HEK293 (cell line): ENCODE results near the gene PPP1R1C.

Experiments used
- CTCF ChIA-PET: fragments of 350-600 bp; formaldehyde crosslinking; extraction: SDS; loops from one replicate; lab custom pipeline; 2021; ENCODE audit warnings: antibody characterized with exemption; lab: Yijun Ruan, JAX
- POLR2A ChIA-PET: fragments of 300-600 bp; formaldehyde crosslinking; extraction: SDS; loops from one replicate; lab custom pipeline; 2020; ENCODE audit warnings: antibody characterized with exemption, inconsistent platforms; lab: Yijun Ruan, JAX
- H3K27ac ChIP-seq: fragments of 200-500 bp; sonication (Bioruptor generic); 2 replicates; pipeline ENCODE4 v1.5.1; 2014; ENCODE audit warnings: low read depth, low read length, control low read depth, inconsistent platforms; ENCODE audit errors: extremely low read depth
- H3K36me3 ChIP-seq, 2 experiments: fragments of 200-500 bp in 1 of 2; sonication (Bioruptor generic) in 1 of 2; 1 replicate in 1 of 2; 2 replicates in 1 of 2; pipeline ENCODE4 v1.5.1; 2014 to 2017; ENCODE audit warnings: inconsistent platforms in 2 of 2, low read length in 2 of 2; ENCODE audit not compliant: control insufficient read depth in 2 of 2, insufficient read depth in 1 of 2
- H3K4me1 ChIP-seq: fragments of 200-500 bp; sonication (Bioruptor generic); 2 replicates; pipeline ENCODE4 v1.5.1; 2014; ENCODE audit warnings: mild to moderate bottlenecking, low read length, inconsistent platforms; ENCODE audit not compliant: control insufficient read depth, insufficient read depth
- H3K4me3 ChIP-seq: 2 replicates; pipeline ENCODE4 v1.5.1; 2011; ENCODE audit warnings: low read depth, mild to moderate bottlenecking, control low read depth, low read length, moderate library complexity
- H3K9me3 ChIP-seq: fragments of 200-500 bp; sonication (Bioruptor generic); 2 replicates; pipeline ENCODE4 v1.5.1; 2014; ENCODE audit warnings: low read depth, low read length, inconsistent platforms; ENCODE audit not compliant: control insufficient read depth, insufficient read depth
- BCL11B ChIP-seq: fragments of 450-650 bp; formaldehyde crosslinking; IDR thresholded peaks from 2 replicates; pipeline ENCODE4 v1.5.1; 2016; ENCODE audit warnings: low read depth, missing biosample characterization, missing genetic modification characterization
- HOXD13 ChIP-seq: sonication (generic); formaldehyde crosslinking; IDR thresholded peaks from 2 replicates; pipeline ENCODE4 v1.8.0; 2022; ENCODE audit warnings: missing genetic modification reagents, borderline replicate concordance
- KLF10 ChIP-seq: fragments of 450-650 bp; IDR thresholded peaks from 2 replicates; pipeline ENCODE4 v1.5.1; 2018; ENCODE audit warnings: missing biosample characterization, mild to moderate bottlenecking, missing genetic modification characterization
- KLF7 ChIP-seq: fragments of 450-650 bp; formaldehyde crosslinking; IDR thresholded peaks from 2 replicates; pipeline ENCODE4 v1.5.1; 2016; ENCODE audit warnings: missing biosample characterization, missing genetic modification characterization, borderline replicate concordance
- MZF1 ChIP-seq: fragments of 450-650 bp; formaldehyde crosslinking; IDR thresholded peaks from 2 replicates; pipeline ENCODE4 v1.5.1; 2017; ENCODE audit warnings: missing biosample characterization, missing genetic modification characterization, borderline replicate concordance
- PRDM1 ChIP-seq: fragments of 450-650 bp; formaldehyde crosslinking; IDR thresholded peaks from 2 replicates; pipeline ENCODE4; 2016; ENCODE audit warnings: missing biosample characterization, missing genetic modification characterization
- RBAK ChIP-seq: fragments of 450-650 bp; formaldehyde crosslinking; IDR thresholded peaks from 2 replicates; pipeline ENCODE4 v1.5.1; 2016; ENCODE audit warnings: missing biosample characterization, missing genetic modification characterization
- SCRT1 ChIP-seq: fragments of 450-650 bp; formaldehyde crosslinking; IDR thresholded peaks from 2 replicates; pipeline ENCODE4 v1.5.1; 2016; ENCODE audit warnings: missing biosample characterization, missing genetic modification characterization, borderline replicate concordance
- ZBTB1 ChIP-seq: fragments of 450-650 bp; formaldehyde crosslinking; IDR thresholded peaks from 2 replicates; pipeline ENCODE4 v1.5.1; 2016; ENCODE audit warnings: missing biosample characterization, missing genetic modification characterization
- ZNF146 ChIP-seq: fragments of 450-650 bp; formaldehyde crosslinking; IDR thresholded peaks from 2 replicates; pipeline ENCODE4 v1.5.1; 2016; ENCODE audit warnings: missing biosample characterization, missing genetic modification characterization
- ZNF155 ChIP-seq: fragments of 450-650 bp; formaldehyde crosslinking; IDR thresholded peaks from 2 replicates; pipeline ENCODE4 v1.5.1; 2016; ENCODE audit warnings: missing biosample characterization, missing genetic modification characterization
- ZNF184 ChIP-seq: fragments of 450-650 bp; IDR thresholded peaks from 2 replicates; pipeline ENCODE4 v1.5.1; 2018; ENCODE audit warnings: missing biosample characterization, mild to moderate bottlenecking, missing genetic modification characterization
- ZNF24 ChIP-seq: fragments of 450-650 bp; formaldehyde crosslinking; IDR thresholded peaks from 2 replicates; pipeline ENCODE4 v1.5.1; 2016; ENCODE audit warnings: missing biosample characterization, missing genetic modification characterization
- ZNF311 ChIP-seq: fragments of 450-650 bp; formaldehyde crosslinking; IDR thresholded peaks from 2 replicates; pipeline ENCODE4 v1.5.1; 2017; ENCODE audit warnings: missing biosample characterization, missing genetic modification characterization, borderline replicate concordance
- ZNF561 ChIP-seq: fragments of 450-650 bp; IDR thresholded peaks from 2 replicates; pipeline ENCODE4 v1.5.1; 2018; ENCODE audit warnings: missing biosample characterization, missing genetic modification characterization, borderline replicate concordance
- ZNF585B ChIP-seq: fragments of 450-650 bp; formaldehyde crosslinking; IDR thresholded peaks from 2 replicates; pipeline ENCODE4 v1.5.1; 2016; ENCODE audit warnings: missing biosample characterization, missing genetic modification characterization
- ZNF701 ChIP-seq: fragments of 450-650 bp; formaldehyde crosslinking; IDR thresholded peaks from 2 replicates; pipeline ENCODE4 v1.5.1; 2016; ENCODE audit warnings: missing biosample characterization, missing genetic modification characterization
- TF ChIP-seq, protein P1 (sequence below): sonication (generic); formaldehyde crosslinking; IDR thresholded peaks from 2 replicates; pipeline ENCODE4 v1.8.1; 2022; ENCODE audit warnings: mild to moderate bottlenecking, moderate library complexity, missing genetic modification reagents
- TF ChIP-seq, protein P2 (sequence below): fragments of 450-650 bp; formaldehyde crosslinking; IDR thresholded peaks from 2 replicates; pipeline ENCODE4 v1.5.1; 2016; ENCODE audit warnings: missing biosample characterization, missing genetic modification characterization
- TF ChIP-seq, protein P3 (sequence below): fragments of 450-650 bp; formaldehyde crosslinking; IDR thresholded peaks from 2 replicates; pipeline ENCODE4 v1.5.1; 2016; ENCODE audit warnings: missing biosample characterization, missing genetic modification characterization
- TF ChIP-seq, protein P4 (sequence below): fragments of 450-650 bp; formaldehyde crosslinking; conservative IDR thresholded peaks from 2 replicates; pipeline ENCODE4 v1.5.1; 2016; ENCODE audit warnings: low read depth, missing biosample characterization, missing genetic modification characterization
- TF ChIP-seq, protein P5 (sequence below): fragments of 450-650 bp; formaldehyde crosslinking; IDR thresholded peaks from 2 replicates; pipeline ENCODE4 v1.5.1; 2016; ENCODE audit warnings: missing biosample characterization, missing genetic modification characterization

Gene PPP1R1C

DNA sequence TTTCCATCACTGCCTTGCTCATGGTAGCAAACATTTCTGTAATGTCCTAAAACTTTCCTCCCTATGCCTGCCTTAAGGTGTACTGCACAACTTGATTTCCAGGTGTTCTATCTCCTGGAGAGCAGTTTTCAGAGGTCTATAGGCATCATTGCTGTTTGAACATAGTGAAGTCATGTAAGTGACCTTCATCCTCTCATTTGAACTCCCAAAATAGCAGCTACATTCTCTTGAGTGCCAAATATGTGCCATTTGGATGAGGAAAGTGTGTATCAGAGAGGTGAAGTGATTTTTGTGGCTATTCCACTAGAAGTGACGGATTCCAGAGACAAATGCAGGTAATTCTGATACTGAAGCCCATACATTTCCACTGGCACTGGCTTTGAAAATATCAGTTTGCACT, 3.4 kb downstream of the PPP1R1C start:
- no peak overlapping the region for H3K27ac ChIP-seq
- H3K4me3 ChIP-seq, result no peak overlapping the region
- no peaks in the 10 kb centered on the region for H3K9me3 ChIP-seq
- TF ChIP-seq, protein P1, sequence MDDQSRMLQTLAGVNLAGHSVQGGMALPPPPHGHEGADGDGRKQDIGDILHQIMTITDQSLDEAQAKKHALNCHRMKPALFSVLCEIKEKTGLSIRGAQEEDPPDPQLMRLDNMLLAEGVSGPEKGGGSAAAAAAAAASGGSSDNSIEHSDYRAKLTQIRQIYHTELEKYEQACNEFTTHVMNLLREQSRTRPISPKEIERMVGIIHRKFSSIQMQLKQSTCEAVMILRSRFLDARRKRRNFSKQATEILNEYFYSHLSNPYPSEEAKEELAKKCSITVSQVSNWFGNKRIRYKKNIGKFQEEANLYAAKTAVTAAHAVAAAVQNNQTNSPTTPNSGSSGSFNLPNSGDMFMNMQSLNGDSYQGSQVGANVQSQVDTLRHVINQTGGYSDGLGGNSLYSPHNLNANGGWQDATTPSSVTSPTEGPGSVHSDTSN (CRISPR knock-in tag), result no peak
- TF ChIP-seq SCRT1 (no peak), HOXD13 (CRISPR knock-in tag) (no peak), ZNF311 (tag by site-specific recombination) (no peak), ZNF146 (tag by site-specific recombination) (no peak), ZNF155 (tag by site-specific recombination) (no peak), KLF10 (tag by site-specific recombination) (no peak), RBAK (tag by site-specific recombination) (no peak)
- TF ChIP-seq, protein P2, sequence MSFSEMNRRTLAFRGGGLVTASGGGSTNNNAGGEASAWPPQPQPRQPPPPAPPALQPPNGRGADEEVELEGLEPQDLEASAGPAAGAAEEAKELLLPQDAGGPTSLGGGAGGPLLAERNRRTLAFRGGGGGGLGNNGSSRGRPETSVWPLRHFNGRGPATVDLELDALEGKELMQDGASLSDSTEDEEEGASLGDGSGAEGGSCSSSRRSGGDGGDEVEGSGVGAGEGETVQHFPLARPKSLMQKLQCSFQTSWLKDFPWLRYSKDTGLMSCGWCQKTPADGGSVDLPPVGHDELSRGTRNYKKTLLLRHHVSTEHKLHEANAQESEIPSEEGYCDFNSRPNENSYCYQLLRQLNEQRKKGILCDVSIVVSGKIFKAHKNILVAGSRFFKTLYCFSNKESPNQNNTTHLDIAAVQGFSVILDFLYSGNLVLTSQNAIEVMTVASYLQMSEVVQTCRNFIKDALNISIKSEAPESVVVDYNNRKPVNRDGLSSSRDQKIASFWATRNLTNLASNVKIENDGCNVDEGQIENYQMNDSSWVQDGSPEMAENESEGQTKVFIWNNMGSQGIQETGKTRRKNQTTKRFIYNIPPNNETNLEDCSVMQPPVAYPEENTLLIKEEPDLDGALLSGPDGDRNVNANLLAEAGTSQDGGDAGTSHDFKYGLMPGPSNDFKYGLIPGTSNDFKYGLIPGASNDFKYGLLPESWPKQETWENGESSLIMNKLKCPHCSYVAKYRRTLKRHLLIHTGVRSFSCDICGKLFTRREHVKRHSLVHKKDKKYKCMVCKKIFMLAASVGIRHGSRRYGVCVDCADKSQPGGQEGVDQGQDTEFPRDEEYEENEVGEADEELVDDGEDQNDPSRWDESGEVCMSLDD (tag by site-specific recombination), result no peak
- TF ChIP-seq, protein P3, sequence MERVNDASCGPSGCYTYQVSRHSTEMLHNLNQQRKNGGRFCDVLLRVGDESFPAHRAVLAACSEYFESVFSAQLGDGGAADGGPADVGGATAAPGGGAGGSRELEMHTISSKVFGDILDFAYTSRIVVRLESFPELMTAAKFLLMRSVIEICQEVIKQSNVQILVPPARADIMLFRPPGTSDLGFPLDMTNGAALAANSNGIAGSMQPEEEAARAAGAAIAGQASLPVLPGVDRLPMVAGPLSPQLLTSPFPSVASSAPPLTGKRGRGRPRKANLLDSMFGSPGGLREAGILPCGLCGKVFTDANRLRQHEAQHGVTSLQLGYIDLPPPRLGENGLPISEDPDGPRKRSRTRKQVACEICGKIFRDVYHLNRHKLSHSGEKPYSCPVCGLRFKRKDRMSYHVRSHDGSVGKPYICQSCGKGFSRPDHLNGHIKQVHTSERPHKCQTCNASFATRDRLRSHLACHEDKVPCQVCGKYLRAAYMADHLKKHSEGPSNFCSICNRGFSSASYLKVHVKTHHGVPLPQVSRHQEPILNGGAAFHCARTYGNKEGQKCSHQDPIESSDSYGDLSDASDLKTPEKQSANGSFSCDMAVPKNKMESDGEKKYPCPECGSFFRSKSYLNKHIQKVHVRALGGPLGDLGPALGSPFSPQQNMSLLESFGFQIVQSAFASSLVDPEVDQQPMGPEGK, result no peak
- TF ChIP-seq, all 188 proteins: peak for 0
- no peaks in the 10 kb centered on the region for H3K36me3 ChIP-seq
- peaks cover 3% of the 10 kb centered on the region; the same call in 1 of the 2 replicates for H3K4me1 ChIP-seq
- ChIA-PET POLR2A (no interaction called here), CTCF (interaction anchor here (0.6 kb wide), 1 partner anchor 88 kb away, joined by 3 read pairs; no protein-coding TSS in a partner anchor)

DNA sequence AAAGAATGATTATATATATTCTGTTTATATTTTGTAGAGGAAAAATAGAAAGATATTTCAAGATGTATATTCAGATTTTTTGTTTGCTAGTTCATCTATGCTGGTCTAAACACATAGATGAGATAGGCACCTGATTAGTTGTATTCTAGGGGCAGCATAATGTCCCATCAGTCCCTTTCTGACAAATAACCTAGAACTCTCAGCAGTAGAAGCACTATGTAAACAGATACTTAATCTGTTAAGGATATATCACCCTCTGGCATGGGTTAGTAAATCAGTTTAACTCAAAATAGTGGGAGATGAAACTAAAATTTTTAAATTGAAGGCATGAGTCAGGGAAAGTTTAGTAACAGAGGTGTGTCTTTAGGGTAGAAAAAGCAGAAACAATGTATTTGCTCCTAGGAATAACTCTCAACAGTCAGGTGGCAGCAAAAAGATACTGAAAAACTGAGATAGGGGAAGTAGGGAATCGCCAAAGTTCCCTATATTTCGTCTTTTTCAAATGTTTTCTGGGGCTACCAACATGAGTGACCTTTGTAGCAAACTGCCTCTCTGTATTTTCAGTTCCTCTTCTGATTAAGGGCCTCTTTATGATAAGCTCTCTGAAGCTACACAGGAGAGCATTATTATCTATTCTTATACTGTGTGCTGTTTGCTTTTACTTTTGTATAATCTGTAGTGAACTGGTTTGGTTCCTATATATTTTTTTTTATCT, 5.7 kb downstream of the PPP1R1C start:
- Histone ChIP-seq H3K4me3 (no peak overlapping the region), H3K36me3 (no peaks in the 10 kb centered on the region), H3K27ac (no peak overlapping the region), H3K9me3 (no peaks in the 10 kb centered on the region), H3K4me1 (peaks cover 3% of the 10 kb centered on the region; the same call in 1 of the 2 replicates)
- CTCF ChIA-PET, result no interaction called here
- POLR2A ChIA-PET, result no interaction called here
- TF ChIP-seq PRDM1 (tag by site-specific recombination), result no peak
- no peak for TF ChIP-seq ZBTB1 (tag by site-specific recombination)
- TF ChIP-seq, protein P4, sequence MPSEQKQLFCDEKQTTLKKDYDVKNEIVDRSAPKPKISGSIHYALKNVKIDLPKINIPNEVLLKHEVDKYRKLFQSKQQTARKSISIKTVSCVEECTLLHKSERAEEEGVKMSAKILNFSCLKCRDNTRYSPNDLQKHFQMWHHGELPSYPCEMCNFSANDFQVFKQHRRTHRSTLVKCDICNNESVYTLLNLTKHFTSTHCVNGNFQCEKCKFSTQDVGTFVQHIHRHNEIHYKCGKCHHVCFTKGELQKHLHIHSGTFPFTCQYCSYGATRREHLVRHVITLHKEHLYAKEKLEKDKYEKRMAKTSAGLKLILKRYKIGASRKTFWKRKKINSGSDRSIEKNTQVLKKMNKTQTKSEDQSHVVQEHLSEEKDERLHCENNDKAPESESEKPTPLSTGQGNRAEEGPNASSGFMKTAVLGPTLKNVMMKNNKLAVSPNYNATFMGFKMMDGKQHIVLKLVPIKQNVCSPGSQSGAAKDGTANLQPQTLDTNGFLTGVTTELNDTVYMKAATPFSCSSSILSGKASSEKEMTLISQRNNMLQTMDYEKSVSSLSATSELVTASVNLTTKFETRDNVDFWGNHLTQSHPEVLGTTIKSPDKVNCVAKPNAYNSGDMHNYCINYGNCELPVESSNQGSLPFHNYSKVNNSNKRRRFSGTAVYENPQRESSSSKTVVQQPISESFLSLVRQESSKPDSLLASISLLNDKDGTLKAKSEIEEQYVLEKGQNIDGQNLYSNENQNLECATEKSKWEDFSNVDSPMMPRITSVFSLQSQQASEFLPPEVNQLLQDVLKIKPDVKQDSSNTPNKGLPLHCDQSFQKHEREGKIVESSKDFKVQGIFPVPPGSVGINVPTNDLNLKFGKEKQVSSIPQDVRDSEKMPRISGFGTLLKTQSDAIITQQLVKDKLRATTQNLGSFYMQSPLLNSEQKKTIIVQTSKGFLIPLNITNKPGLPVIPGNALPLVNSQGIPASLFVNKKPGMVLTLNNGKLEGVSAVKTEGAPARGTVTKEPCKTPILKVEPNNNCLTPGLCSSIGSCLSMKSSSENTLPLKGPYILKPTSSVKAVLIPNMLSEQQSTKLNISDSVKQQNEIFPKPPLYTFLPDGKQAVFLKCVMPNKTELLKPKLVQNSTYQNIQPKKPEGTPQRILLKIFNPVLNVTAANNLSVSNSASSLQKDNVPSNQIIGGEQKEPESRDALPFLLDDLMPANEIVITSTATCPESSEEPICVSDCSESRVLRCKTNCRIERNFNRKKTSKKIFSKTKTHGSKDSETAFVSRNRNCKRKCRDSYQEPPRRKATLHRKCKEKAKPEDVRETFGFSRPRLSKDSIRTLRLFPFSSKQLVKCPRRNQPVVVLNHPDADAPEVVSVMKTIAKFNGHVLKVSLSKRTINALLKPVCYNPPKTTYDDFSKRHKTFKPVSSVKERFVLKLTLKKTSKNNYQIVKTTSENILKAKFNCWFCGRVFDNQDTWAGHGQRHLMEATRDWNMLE (tag by site-specific recombination), result no peak
- TF ChIP-seq, protein P5, sequence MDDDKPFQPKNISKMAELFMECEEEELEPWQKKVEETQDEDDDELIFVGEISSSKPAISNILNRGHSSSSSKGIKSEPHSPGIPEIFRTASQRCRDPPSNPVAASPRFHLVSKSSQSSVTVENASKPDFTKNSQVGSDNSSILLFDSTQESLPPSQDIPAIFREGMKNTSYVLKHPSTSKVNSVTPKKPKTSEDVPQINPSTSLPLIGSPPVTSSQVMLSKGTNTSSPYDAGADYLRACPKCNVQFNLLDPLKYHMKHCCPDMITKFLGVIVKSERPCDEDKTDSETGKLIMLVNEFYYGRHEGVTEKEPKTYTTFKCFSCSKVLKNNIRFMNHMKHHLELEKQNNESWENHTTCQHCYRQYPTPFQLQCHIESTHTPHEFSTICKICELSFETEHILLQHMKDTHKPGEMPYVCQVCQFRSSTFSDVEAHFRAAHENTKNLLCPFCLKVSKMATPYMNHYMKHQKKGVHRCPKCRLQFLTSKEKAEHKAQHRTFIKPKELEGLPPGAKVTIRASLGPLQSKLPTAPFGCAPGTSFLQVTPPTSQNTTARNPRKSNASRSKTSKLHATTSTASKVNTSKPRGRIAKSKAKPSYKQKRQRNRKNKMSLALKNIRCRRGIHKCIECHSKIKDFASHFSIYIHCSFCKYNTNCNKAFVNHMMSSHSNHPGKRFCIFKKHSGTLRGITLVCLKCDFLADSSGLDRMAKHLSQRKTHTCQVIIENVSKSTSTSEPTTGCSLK (tag by site-specific recombination), result no peak
- TF ChIP-seq ZNF701 (tag by site-specific recombination), result no peak
- no peak for TF ChIP-seq KLF7 (tag by site-specific recombination)
- no peak for TF ChIP-seq BCL11B (tag by site-specific recombination)
- TF ChIP-seq ZNF24, result no peak
- TF ChIP-seq ZNF561, result no peak
- no peak for TF ChIP-seq ZNF155 (tag by site-specific recombination)
- TF ChIP-seq ZNF585B (tag by site-specific recombination), result no peak
- no peak for TF ChIP-seq MZF1 (tag by site-specific recombination)
- no peak for TF ChIP-seq ZNF184 (tag by site-specific recombination)
